ENCODE measurements around the gene ATG2A. TPM values are rescaled to one million over a fixed set of nuclear protein-coding genes. Genes with fewer than 3 reads are reported as not detected.

The ATG2A gene
- total RNA-seq, 1 donor from 2014 or later: 14.1 TPM

DNA sequence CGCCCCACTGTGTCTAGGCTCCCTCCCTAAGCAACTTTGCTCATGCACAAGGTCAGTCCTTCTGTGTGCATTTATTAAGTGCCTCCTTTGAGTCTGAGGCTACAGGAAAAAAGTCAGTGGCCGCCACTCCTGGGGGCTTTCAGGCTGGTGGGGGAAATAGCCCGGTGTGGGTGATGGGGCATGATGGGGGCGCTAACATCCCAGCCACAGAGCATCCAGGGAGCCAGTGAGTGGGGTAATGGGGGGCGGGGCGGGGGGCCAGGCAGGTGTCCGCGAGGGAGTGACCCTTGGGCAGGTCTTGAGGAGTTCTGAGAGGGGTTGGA lies 28.6 kb downstream of the ATG2A start:
- no peak for DNase-seq (ENCODE audit: low read depth)

DNA sequence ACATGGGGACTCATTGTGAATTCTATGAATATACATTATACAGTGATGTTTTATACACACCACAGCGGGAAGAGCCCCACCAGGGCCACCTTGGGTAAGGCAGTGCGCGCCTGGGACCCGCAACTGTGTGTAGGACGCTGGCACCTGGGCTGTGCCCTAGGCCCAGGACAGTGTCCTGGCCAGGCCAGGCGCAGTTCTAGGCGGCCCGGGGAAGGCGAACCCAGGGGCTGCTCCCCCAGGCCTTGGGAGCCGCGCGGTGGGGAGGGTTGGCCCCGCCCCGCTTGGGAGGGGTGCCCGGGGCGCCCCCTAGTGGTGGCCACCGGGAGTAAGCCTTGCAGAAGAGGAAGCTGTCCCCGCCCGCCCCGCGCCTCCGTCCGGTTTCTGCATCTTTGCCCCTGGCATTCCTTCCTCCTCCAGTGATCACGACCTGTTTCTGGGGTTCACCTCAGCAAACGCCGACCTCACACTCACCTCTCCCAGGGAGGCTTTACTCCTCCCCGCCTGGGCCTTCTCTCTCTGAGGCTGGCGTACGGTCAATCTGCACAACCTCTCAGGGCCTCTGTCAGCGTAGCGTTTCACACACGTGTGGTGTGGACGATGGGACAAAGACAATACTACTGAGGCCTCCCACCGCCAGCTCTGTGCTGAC lies 29.1 kb downstream of the ATG2A start:
- DNase-seq (ENCODE audit: low read depth): peak; percentile 56

DNA sequence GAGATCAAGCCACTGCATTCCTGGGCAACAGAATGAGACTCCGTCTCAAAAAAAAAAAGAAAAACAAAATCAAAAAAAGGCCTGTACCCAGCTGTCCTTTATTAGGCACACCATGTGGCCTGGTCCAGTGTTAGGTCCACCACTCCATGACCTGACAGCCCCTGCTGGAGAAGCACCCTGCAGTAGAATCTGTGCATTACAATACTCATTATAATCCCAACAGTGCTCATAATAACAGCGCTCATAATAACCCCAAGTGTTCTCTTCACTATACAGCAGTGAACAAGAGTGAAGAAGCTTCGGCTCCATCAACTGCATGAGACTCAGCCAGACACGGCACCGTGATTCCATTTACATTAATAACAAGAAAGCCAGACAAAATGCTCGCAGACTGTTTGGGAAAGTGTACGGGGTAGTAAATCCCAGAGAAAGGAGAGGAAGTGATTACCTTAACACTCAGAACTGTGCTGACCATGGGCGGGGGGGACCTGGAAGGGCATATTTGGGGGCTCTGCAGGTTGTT lies 29.7 kb downstream of the ATG2A start:
- no peak for DNase-seq (ENCODE audit: low read depth)

DNA sequence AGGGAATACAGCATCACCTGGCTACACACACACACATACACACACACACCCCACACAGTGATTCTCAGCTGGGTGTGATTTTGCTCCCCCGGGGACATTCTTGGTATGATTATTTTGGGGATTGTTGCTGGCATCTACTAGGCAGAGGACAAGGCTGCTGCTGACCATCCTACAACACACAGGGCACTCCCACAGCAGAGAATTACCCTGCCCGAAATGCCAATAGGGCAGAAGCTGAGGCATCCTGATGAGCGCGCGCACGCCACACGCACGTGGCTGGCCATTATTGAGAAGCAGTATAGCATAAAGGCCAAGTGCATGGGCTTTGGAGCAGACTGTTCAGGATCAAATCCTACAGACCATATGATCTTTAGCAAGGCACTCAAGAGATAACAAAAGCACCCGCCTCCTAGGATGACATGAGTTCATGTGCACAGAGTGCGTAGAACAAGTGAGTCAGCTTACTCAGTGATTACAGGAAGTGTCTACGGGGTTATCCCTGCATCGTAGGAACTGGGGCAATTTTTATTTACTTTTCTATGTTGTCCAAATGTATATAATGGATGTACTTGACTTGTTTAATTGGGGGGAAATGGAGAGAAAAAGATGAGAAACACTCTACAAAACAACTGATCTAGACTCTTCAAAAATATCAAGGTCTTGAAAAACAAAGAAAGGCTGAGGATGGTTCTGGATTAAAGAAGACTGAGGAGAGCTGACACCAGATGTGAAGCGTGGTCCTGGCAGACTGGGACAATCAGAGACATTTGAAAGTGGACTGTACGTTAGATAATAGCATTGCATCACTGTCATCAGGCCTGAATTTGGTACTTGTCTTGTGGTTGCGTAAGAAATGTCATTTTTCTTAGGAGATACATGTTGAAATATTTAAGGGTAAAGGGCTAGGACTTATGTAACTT lies 31.4 kb downstream of the ATG2A start:
- no peak for DNase-seq (ENCODE audit: low read depth)

DNA sequence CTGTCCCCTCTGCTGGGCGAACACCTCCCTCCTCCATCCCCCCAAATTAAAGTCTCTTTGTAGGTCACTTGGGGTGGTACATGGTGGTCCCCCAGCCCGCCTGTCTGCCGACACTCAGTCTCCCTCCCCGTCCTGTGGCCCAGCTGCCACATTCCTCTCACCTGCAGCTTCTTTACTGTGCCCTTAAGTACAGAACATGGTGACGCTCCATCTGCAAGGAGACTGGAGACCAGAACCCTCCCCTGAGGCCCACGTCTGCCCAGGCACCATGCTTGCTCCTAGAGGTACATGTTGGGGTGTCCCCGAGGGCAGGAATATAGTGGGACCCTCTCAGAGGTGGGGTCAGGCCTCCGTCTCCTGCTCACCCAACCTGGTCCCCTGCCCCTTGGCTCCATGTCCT lies 33.0 kb downstream of the ATG2A start:
- DNase-seq (ENCODE audit: low read depth): no peak

DNA sequence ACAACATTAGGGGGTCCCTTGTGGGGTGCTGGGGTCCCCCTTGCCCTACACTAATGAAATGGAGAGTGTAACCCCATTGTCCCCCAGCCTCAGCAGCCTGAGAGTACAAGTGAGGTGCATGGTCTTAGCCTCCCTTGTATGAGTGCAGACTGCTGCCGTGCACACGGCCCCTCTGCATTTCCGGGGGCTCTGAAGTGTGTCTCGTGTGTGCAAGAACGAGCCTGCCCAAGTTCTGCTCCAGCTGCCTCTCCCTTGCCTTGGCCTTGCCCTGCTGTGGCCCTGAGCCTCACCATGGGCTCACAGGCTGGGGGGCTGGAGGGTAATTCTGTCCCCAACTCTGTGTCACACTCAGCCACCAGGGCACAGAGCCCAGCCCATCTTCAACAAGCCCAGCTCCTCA lies 33.4 kb downstream of the ATG2A start:
- DNase-seq (ENCODE audit: low read depth): no peak

DNA sequence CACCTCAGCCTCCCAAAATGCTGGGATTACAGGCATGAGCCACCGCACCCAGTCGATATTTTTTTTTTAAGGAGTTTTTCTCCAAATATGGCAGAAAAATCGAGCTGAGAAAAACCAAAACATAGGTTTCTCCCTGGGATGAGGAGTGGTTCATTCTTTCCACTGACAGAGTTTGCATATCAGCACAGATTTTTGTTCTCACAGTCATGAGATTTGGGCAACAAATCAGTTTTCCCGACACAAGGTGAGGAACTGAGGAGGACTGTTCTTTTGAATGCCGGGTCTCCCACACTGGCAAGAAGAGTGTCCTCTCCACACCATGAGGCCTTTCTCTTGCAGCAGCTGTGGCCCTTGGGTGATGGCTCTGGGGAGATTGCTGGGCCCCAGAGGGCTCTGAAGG lies 34.8 kb downstream of the ATG2A start:
- no peak for DNase-seq (ENCODE audit: low read depth)

DNA sequence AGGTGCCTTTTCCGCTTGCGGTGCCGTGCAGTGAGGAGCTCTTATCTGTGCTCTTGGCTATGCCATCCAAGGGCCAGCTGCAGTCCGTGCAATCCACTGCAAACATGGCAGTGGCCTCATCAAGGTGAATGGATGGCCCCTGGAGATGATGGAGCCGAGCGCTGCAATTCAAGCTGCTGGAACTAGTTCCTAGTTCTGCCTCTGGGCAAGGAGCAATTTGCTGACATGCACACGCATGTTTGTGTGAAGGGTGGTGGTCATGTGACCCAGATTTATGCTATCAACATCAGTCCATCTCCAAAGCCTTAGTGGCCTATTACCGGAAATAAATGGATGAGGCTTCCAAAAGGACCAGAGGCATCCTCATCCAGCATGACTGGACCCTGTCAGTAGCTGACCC lies 35.5 kb downstream of the ATG2A start:
- no peak for DNase-seq (ENCODE audit: low read depth)

DNA sequence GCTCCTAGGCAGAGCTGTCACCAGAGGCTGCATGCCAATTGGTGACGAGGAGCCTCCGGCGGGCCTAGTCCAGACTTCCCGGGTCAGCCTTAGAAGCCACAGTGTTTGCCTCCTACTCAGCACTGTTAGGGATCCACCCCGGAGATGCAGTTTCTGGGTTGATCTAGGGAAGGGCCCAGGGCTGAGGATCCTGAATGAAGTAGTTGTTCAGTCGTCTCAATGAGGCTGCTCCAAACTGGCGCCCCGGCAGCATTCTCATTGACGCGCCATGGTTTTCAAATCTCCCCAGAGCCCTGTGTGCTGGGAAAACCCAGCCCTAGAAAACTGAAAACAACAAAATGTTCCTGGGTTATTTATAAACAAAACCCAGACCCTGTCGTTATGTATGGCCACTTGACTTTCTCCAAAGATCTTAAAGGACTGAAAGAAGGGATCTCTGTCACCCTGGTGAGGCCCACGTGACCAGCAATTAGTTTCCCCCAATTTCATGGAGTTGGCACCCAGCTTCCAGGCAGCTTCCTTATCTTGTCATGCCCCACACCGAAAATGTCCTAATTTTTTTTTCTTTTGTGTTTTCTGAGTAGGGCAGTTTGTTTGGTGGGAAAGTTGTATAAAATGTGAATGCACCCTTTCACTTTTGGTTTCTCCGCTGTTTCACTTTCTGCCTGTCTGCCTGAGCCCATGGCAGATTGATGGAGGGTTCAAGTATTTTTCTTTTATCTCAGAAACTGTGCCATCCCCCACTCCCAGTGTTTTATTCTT lies 36.6 kb downstream of the ATG2A start:
- DNase-seq (ENCODE audit: low read depth): no peak

DNA sequence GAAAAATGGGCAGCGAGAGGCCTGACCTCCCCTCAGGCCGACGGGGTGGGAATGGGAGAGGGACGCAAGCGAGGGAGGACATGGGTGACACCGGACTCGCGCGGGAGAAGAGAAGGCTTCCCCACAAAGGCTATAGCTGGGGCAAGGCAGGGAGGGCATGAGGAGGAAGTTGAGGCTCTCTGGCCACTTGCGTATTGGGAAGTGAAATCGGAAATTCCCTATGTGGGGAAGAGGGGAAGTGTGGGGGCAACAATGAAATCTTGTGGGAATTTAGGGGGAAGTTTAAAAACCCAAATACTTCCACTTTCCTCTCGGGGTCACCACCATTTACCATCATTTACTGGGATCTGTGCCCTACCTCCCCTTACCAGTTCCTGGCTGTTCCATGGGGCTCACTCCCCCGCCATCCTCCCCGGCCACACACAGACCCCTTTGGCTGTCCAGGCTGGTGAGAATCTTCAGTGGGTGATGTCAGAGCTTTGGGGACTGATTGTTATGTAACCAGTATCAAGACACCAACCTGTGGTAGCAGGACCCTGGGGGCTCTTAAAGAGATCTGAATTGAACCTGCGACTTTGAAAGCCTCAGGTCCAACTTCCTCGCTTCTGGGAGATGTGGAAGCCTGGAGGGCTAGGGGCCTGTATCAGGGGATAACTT lies 37.6 kb downstream of the ATG2A start:
- no peak for DNase-seq (ENCODE audit: low read depth)

DNA sequence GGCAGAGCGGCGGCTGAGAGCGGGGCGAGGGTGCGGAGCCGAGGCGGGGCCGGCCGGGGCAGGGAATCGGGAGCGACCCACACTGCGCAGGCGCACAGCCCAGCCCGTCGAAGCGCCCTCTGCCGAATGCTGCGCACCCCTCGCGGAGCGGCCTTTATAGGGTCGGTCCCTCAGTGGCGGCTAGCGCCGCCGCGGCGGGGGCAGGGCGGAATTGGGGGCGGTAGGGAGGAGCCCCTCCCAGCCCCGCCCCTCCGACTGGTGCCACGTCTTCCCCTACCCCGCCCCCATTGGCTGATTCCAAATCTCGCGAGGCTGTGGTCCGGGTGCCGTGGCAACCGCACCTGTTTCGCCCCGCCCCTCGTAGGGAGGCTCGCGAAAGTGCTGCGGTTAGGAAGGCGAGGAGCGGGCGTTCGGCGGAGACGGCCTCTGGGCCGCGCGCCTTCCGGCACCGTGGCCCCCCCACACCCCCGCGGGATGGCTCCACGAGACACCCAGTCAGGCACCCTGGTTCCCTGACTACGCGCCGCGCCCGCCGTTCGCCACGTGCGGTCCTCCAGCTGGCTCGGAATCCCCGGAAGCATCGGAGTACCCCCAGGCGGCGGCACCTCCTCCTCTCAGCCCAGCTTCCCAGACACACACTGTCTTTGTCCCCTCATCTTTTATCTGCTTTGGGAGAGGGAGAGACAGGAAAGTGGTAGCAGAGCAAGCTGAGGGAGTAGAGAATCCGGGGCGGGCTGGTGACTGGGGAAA lies 38.3 kb downstream of the ATG2A start, which contains the start of gene EHD1:
EHD1 (minus strand) TSS at position 128 of the 750 bp plus-strand sequence. CDS start 157 bp downstream, outside the sequence.
- DNase-seq (ENCODE audit: low read depth): peak; percentile 98

DNA sequence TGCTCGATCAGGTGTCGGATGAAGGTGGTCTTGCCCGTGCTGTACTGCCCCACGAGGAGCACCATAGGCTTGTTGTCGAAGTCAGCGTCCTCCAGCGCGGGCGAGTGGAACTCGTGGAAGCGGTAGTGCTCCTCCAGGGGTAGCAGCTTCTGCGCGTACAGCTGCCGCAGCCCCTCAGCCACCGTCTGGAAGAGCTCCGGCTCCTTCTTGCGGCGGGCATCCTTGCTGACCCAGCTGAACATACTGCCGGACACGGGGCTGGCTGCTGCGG lies 38.9 kb downstream of the ATG2A start:
- DNase-seq (ENCODE audit: low read depth): no peak

DNA sequence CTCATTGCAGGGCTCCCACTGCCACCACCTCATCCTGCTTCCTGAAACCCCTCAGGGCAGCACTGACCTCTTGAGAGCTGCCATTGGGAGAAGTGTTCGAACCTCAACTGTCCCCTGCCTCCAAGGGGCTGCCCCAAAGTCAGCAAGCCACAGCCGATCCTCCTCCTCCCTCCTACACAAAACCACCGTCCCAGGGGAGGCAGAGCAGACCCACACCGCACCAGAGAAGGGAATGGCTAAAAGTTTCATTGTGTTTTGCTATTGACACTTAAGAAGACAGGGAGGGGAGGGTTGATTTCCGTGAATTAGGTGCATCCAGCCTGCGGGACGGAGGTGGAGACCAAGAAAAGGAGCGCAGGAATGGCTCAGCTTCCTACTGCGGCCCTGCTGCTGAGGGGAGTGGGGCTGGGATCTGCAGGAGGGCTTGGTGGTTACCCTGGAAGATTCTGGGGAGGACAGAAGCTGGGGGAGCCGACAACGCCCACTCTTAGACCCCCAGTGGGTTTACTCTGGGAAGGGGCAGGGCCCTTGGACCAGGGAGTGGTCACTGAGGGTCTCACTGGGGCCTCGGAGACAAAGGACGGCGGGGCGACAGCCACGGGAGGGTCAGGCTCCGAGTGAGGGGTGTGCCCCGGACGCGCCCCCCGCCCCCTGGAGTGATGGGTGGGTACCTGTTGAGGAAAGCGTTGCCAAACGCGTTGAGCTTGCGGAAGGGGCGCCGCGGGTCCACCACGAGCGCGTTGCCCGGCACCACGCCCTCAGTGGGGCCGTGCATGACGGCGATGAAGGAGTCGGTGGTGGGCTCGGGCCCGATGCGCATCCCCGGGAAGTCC lies 39.4 kb downstream of the ATG2A start:
- DNase-seq (ENCODE audit: low read depth): peak; percentile 47

DNA sequence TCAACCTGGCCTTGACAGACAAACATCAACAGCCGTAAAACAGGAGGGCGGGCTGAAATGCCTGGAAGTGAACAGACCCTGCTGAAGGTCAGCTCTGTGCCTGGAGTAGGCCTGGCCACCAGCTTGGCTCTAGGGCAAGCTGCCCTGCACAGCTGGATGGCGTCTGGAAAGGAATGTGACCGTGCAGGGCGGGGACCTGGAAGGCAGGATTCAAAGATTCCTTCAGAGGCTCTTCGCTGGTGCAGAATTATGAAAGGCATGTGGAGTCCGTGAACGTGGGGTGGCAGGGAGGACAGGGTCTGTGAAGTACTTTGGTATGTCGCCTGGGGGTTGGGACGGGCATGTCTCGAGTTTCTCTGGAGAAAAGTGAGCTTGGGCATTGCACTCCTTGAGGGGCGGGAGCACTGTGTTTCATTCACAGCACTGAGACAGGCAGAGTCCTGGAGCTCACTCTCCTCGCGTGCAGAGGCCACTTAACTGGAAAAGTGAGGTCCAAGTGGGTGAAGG lies 40.1 kb downstream of the ATG2A start:
- DNase-seq (ENCODE audit: low read depth): peak; percentile 84

DNA sequence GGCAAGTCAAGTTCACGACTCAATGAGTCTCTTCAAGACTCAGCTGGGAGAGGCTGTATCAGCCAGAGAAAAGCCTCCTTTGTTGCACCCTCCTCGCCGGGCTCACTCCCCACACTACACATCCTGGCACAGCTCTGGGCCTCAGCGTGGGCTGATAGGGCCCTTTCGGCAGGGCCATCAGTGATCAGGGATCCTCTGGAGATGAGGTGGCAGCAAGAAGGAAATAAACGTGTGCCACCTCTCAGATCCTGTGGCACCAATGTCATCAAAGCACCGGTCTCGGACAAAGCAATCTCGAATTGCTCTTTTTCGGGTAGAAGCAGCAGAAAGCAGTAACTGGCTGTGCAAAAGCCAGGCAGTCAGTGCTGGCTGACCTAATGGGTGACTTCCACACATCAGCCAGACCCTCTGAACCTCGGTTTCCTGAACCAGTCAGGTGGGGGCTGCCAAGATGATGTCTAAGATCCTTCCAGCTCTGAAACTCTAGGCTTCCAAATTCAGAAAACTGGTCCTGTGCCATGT lies 40.7 kb downstream of the ATG2A start:
- DNase-seq (ENCODE audit: low read depth): no peak

DNA sequence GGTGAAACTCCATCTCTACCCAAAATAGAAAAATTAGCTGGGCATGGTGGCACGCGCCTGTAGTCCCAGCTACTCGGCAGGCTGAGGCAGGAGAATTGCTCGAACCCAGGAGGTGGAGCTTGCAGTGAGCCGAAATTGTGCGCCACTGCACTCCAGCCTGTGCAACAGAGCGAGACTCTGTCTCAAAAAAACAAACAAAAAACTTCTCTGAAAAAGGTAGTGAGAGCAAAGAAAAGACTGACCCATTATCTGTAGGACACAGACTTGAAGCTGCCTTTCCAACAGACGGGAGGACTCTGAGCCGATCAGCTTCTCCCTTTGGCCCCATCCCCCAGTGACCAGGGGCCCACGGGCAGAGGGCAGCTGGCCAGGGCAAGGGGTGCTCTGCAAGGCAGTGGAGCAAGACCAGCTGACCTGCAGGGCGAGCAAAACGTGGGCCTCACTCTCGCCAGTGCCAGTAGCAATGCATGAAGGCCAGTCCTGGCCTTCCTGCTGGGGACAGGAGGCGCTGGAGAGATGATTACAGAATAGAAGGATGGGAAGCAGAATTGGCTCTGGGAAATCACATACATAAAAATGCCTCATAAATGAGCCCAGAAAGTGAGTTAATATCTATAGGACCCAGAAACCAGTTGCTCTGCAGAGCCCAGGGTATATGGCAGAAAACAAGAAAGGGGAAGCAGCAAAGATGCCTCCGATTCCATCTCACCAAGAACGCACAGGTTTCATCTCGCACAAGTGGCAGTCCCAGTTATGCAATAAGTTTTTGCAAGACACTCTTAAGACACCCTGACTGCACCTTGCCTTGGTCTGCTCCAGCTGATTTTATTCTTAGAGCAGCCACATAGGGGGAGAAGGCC lies 41.4 kb downstream of the ATG2A start:
- no peak for DNase-seq (ENCODE audit: low read depth)

DNA sequence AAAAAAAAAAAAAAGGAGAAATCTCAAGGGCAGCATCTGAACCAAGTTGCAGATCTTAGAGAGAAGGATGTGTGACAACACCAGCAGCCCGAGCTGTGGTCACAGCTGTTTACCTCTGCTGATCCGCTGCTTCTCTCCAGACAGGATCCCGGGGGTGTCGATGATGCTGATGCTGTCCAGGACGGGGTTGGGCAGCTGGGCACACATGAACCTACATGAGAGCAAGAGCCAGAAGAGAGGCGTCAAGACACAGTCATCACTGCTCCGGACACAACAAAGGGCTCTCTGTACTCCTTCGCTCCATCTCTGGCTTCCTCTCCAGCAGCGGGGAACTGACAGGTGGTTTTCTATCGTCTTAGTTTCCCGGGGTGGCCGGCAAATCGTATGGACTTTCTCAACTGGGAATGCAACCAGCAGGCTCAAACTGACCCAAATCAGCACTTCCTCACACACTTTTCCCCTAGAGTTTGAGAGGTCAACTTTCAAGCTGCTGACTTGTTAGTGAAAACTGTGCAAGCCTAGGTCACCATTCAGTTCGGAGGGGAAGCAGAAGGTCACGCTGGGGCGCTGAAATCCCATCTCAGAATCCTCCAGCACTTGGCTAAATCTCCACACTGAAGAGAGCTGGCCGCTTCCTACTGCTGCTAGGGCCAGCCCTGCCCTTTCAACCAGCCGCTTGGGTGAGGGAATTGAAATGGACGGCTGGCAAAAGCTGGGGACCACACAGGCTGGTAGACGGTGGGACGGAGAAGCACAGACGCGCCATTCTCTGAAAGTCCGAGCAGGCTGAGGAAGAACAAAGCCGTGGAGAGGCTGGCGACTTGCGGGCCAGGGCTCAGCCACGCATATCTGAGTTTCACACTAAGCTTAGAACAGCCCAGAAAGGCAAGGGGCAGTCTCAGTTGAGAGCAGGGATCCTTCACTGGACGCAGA lies 42.4 kb downstream of the ATG2A start:
- peak; percentile 63 for DNase-seq (ENCODE audit: low read depth)

All from myocyte (in vitro differentiated cells).